Uterus (tissue), 2 donors: Measurements from ENCODE around the gene CRYBG1.

Source experiments
- CTCF ChIP-seq, 4 experiments: fragments of 200-600 bp in 2 of 4; fragments of 450-650 bp in 2 of 4; sonication (generic) in 2 of 4; IDR thresholded peaks; one replicate each; pipeline ENCODE4 v1.5.1; 2016 to 2019; ENCODE audit warnings: antibody characterized with exemption in 4 of 4, mild to moderate bottlenecking in 2 of 4, moderate library complexity in 1 of 4
- POLR2A ChIP-seq, 2 donors: fragments of 450-650 bp; IDR thresholded peaks; one replicate each; pipeline ENCODE4 v1.6.1; 2016; ENCODE audit warnings: antibody characterized with exemption in 2 of 2, mild to moderate bottlenecking in 1 of 2, moderate library complexity in 1 of 2

GRCh38 chr6:106572875-106573585, 212.5 kb downstream of the CRYBG1 start:
- TF ChIP-seq CTCF (IDR thresholded peaks at IDR 0.05) (no peak), POLR2A (IDR thresholded peaks at IDR 0.05) (no peak)
